GM12873 (cell line): ENCODE measurements around the gene MATK.

Experiments used
- CTCF ChIP-seq: IDR thresholded peaks from 2 replicates; pipeline ENCODE4 v1.5.1; 2012; ENCODE audit warnings: low read depth, mild to moderate bottlenecking, moderate library complexity, low read length, control low read depth; ENCODE audit not compliant: insufficient read depth; ENCODE audit errors: missing control alignments

The MATK gene

GRCh38 chr19:3821156-3821555 is 35.0 kb upstream of the MATK start:
- no peak for TF ChIP-seq CTCF

- TF ChIP-seq CTCF: no peak
These were observed 33.8 kb upstream of the MATK start for GRCh38 chr19:3819989-3820388.

GRCh38 chr19:3818918-3819317 is 32.7 kb upstream of the MATK start:
- no peak for TF ChIP-seq CTCF

GRCh38 chr19:3818466-3818865 is 32.3 kb upstream of the MATK start:
- no peak for TF ChIP-seq CTCF

- no peak for TF ChIP-seq CTCF
These were observed 31.6 kb upstream of the MATK start for GRCh38 chr19:3817761-3818160.

GRCh38 chr19:3816566-3817218 is 30.5 kb upstream of the MATK start:
- TF ChIP-seq CTCF: no peak

- TF ChIP-seq CTCF: no peak
These were observed 28.5 kb upstream of the MATK start for GRCh38 chr19:3814648-3815047.
